A549 (cell line): ENCODE results near the gene GRID1. TPM values are rescaled to one million over a fixed set of nuclear protein-coding genes. Genes with fewer than 3 reads are reported as not detected.
"Not testable (repeated sequence)": the region's sequence is repeated elsewhere in the genome, so short reads cannot be mapped to it uniquely, and the experiment has no call there.

Experiments used
- ATAC-seq, 2 experiments: fragments of 200-7000 bp in 1 of 2; fragments of >200 bp in 1 of 2; cut with Nextera tagmentation in 1 of 2; cut with Tn5 transposase in 1 of 2; 3 replicates each; pipeline versions ENCODE4 v1.8.0 to v1.9.1; 2018 to 2020; ENCODE audit warnings: mild to moderate bottlenecking in 1 of 2, moderate library complexity in 1 of 2
- CTCF ChIA-PET: fragments of 300-600 bp; sonication (Branson Sonifier 250); formaldehyde crosslinking; extraction: SDS; loops from one replicate; lab custom pipeline; 2021; ENCODE audit warnings: antibody characterized with exemption, inconsistent platforms; lab: Yijun Ruan, JAX
- POLR2A ChIA-PET: fragments of 350-600 bp; formaldehyde crosslinking; extraction: SDS; loops from one replicate; lab custom pipeline; 2021; ENCODE audit warnings: antibody characterized with exemption, inconsistent platforms; lab: Yijun Ruan, JAX
- DNase-seq, 2 experiments: peaks; one replicate each; pipeline versions ENCODE4 v3.0.0 to v3.0.0-alpha.2; 2011 to 2016; ENCODE audit warnings: low read depth in 1 of 2, low spot score in 1 of 2
- FAIRE-seq: peaks from 2 replicates; lab custom pipeline; 2011; peaks lifted over from hg19 to GRCh38; lab: Jason Lieb, UNC
- H3K27ac ChIP-seq, 2 experiments: fragments of >200 bp; sonication (Bioruptor Twin); formaldehyde crosslinking; 3 replicates each; pipeline ENCODE4 v1.5.1; 2016 to 2017
- H3K4me1 ChIP-seq: fragments of >200 bp; sonication (Bioruptor Twin); formaldehyde crosslinking; 3 replicates; pipeline ENCODE4 v1.6.1; 2016
- H3K4me2 ChIP-seq: fragments of >200 bp; sonication (Bioruptor Twin); formaldehyde crosslinking; 3 replicates; pipeline ENCODE4 v1.6.1; 2016
- H3K4me3 ChIP-seq: fragments of >200 bp; sonication (Bioruptor Twin); formaldehyde crosslinking; 3 replicates; pipeline ENCODE4 v1.5.1; 2016
- H3K9me3 ChIP-seq: fragments of >200 bp; sonication (Bioruptor Twin); formaldehyde crosslinking; 3 replicates; pipeline ENCODE4 v1.6.1; 2016
- BHLHE40 ChIP-seq: IDR thresholded peaks from 2 replicates; pipeline ENCODE4 v1.6.1; 2012; ENCODE audit warnings: low read depth, low read length, inconsistent platforms
- CHD2 ChIP-seq: fragments of 150-350 bp; IDR thresholded peaks from 2 replicates; pipeline ENCODE4 v1.6.1; 2014; ENCODE audit warnings: low read length; ENCODE audit not compliant: partially characterized antibody
- CHD4 ChIP-seq: fragments of 200-600 bp; sonication (generic); IDR thresholded peaks from 2 replicates; pipeline ENCODE4 v1.6.1; 2016; ENCODE audit warnings: antibody characterized with exemption, mild to moderate bottlenecking, borderline replicate concordance
- CTCF ChIP-seq: fragments of >200 bp; sonication (Bioruptor Twin); formaldehyde crosslinking; IDR thresholded peaks from 3 replicates; pipeline ENCODE4 v1.5.1; 2016
- ESRRA ChIP-seq: fragments of 150-350 bp; IDR thresholded peaks from 2 replicates; pipeline ENCODE4 v1.6.1; 2014; ENCODE audit warnings: mild to moderate bottlenecking, low read length, borderline replicate concordance
- FOSB ChIP-seq: fragments of 250-450 bp; sonication (Bioruptor Pico); IDR thresholded peaks from 2 replicates; pipeline ENCODE4 v1.5.0; 2020; ENCODE audit warnings: mild to moderate bottlenecking, moderate library complexity
- FOSL2 ChIP-seq, 2 experiments: fragments of 450-650 bp in 1 of 2; fragments of >200 bp in 1 of 2; sonication (Bioruptor Twin) in 1 of 2; formaldehyde crosslinking; IDR thresholded peaks; 2 replicates each; pipeline versions ENCODE4 v1.5.0 to v1.6.1; 2016 to 2020; ENCODE audit warnings: mild to moderate bottlenecking in 1 of 2, moderate library complexity in 1 of 2
- GATA3 ChIP-seq: IDR thresholded peaks from 2 replicates; pipeline ENCODE4 v1.6.1; 2012; ENCODE audit warnings: borderline replicate concordance
- HEYL ChIP-seq: fragments of 250-450 bp; sonication (Bioruptor Pico); IDR thresholded peaks from 2 replicates; pipeline ENCODE4 v1.8.0; 2021; ENCODE audit warnings: mild to moderate bottlenecking, moderate library complexity
- HMGXB4 ChIP-seq: fragments of 250-450 bp; sonication (Bioruptor Pico); IDR thresholded peaks from 2 replicates; pipeline ENCODE4 v1.5.0; 2021; ENCODE audit warnings: mild to moderate bottlenecking, moderate library complexity, borderline replicate concordance
- HOXB5 ChIP-seq: fragments of 250-450 bp; sonication (Bioruptor Pico); IDR thresholded peaks from 2 replicates; pipeline ENCODE4 v1.5.0; 2020; ENCODE audit warnings: mild to moderate bottlenecking, moderate library complexity
- JUN ChIP-seq, 2 experiments: fragments of >200 bp; sonication (Bioruptor Twin); formaldehyde crosslinking; IDR thresholded peaks; 2 replicates in 1 of 2; 3 replicates in 1 of 2; pipeline ENCODE4 v1.6.1; 2016 to 2017
- KDM1A ChIP-seq: fragments of 200-600 bp; sonication (generic); IDR thresholded peaks from 2 replicates; pipeline ENCODE4 v1.6.1; 2016; ENCODE audit warnings: low read depth, mild to moderate bottlenecking
- KDM5A ChIP-seq: fragments of 200-600 bp; sonication (generic); IDR thresholded peaks from 2 replicates; pipeline ENCODE4 v1.6.1; 2016; ENCODE audit warnings: antibody characterized with exemption, mild to moderate bottlenecking
- NPAS2 ChIP-seq: fragments of 250-450 bp; sonication (Bioruptor Pico); IDR thresholded peaks from 2 replicates; pipeline ENCODE4 v1.8.0; 2022; ENCODE audit warnings: mild to moderate bottlenecking, moderate library complexity, borderline replicate concordance
- NR3C1 ChIP-seq: fragments of >200 bp; sonication (Bioruptor Twin); formaldehyde crosslinking; IDR thresholded peaks from 3 replicates; pipeline ENCODE4 v1.6.1; 2017
- PHF8 ChIP-seq: fragments of 200-600 bp; sonication (generic); IDR thresholded peaks from 2 replicates; pipeline ENCODE4 v1.6.1; 2016; ENCODE audit warnings: low read depth, mild to moderate bottlenecking, antibody characterized with exemption, moderate library complexity, borderline replicate concordance
- POLR2AphosphoS2 ChIP-seq: conservative IDR thresholded peaks from 2 replicates; pipeline ENCODE4 v1.6.1; 2012; ENCODE audit warnings: low read length, improper control_type of control experiment, inconsistent platforms
- RARB ChIP-seq: fragments of 250-450 bp; sonication (Bioruptor Pico); IDR thresholded peaks from 2 replicates; pipeline ENCODE4 v1.8.0; 2021; ENCODE audit warnings: mild to moderate bottlenecking, moderate library complexity
- RFX5 ChIP-seq: fragments of 450-650 bp; IDR thresholded peaks from 2 replicates; pipeline ENCODE4 v1.7.1; 2014; ENCODE audit warnings: antibody characterized with exemption, mild to moderate bottlenecking, moderate library complexity
- TP53 ChIP-seq: fragments of 250-450 bp; sonication (Bioruptor Pico); IDR thresholded peaks from 2 replicates; pipeline ENCODE4 v1.5.0; 2021; ENCODE audit warnings: mild to moderate bottlenecking, moderate library complexity
- ZNF302 ChIP-seq: fragments of 250-450 bp; sonication (Bioruptor Pico); IDR thresholded peaks from 2 replicates; pipeline ENCODE4 v1.9.0; 2021; ENCODE audit warnings: inconsistent platforms, mild to moderate bottlenecking, moderate library complexity
- WGBS: methylation state at CpG from one replicate; pipeline ENCODE4 v1.1.6; 2017; ENCODE audit errors: missing lambda C conversion rate; 5-methylcytosine and 5-hydroxymethylcytosine counted together
- polyA plus RNA-seq, 4 experiments: library from polyadenylated mRNA; depleted of rRNA in 3 of 4; stranded (reverse); fragments of >200 nt; fragmentation: RNase III in 1 of 4; extraction: RNeasy Plus Mini Kit Qiagen cat#74134 plus additional on column Dnase treatment in 1 of 4; gene quantifications; 2 replicates in 3 of 4; 3 replicates in 1 of 4; pipeline ENCODE4 v1.2.3, GENCODE V29; 2011 to 2017

Gene GRID1
- polyA plus RNA-seq, 2 of the 4 experiments (the other 2 are of a cell fraction), result 0.14 to 0.30 TPM

- no peak for FAIRE-seq
Measured at GRCh38 chr10:85848756-85849155, 517.8 kb downstream of the GRID1 start.

GRCh38 chr10:85847085-85847484 is 519.5 kb downstream of the GRID1 start:
- no peak for FAIRE-seq
- TF ChIP-seq POLR2AphosphoS2, result no peak
- POLR2A ChIA-PET, result interaction anchor here (0.6 kb wide), 1 partner anchor 1023 kb away, joined by 3 read pairs; no protein-coding TSS in a partner anchor
- CTCF ChIA-PET, result no interaction called here
- peaks cover 10% of the 10 kb centered on the region; the same call in 2 of the 3 replicates for H3K9me3 ChIP-seq
- DNase-seq, result no peak
- no peak overlapping the region for H3K4me2 ChIP-seq
- no peak for ATAC-seq
- no peaks in the 10 kb centered on the region for H3K4me1 ChIP-seq
- H3K27ac ChIP-seq, result no peak overlapping the region
- no peak overlapping the region for H3K4me3 ChIP-seq

More at GRCh38 chr10:85848756-85849155, 517.8 kb downstream of the GRID1 start:
- no peak for DNase-seq
- POLR2A ChIA-PET, result no interaction called here
- no peak for ATAC-seq
- H3K4me1 ChIP-seq, result no peaks in the 10 kb centered on the region
- H3K27ac ChIP-seq, result no peak overlapping the region
- peaks cover 10% of the 10 kb centered on the region; the same call in 2 of the 3 replicates for H3K9me3 ChIP-seq
- CTCF ChIA-PET, result interaction anchor here (1.1 kb wide), 1 partner anchor 12 kb away, joined by 3 read pairs; no protein-coding TSS in a partner anchor
- WGBS, result 30% methylated on average over 4 of the region's 4 CpGs
- H3K4me3 ChIP-seq, result no peak overlapping the region
- TF ChIP-seq NR3C1, result no peak
- no peak for TF ChIP-seq ZNF302 (CRISPR knock-in tag)
- TF ChIP-seq KDM5A, result no peak
- no peak overlapping the region for H3K4me2 ChIP-seq

- POLR2A ChIA-PET, H3K9me3 ChIP-seq, DNase-seq, FAIRE-seq, H3K4me3 ChIP-seq, H3K4me2 ChIP-seq, H3K27ac ChIP-seq, ATAC-seq, H3K4me1 ChIP-seq: not testable (repeated sequence)
- CTCF ChIA-PET, result interaction anchor here (1.0 kb wide), 1 partner anchor 98 kb away, joined by 3 read pairs; no protein-coding TSS in a partner anchor
Measured at GRCh38 chr10:85838660-85839059, 527.9 kb downstream of the GRID1 start.

- WGBS, result 13% methylated on average over 1 of the region's 1 CpG
- ATAC-seq (no peak), FAIRE-seq (no peak), DNase-seq (no peak)
- Histone ChIP-seq H3K4me3 (no peak overlapping the region), H3K4me2 (no peak overlapping the region), H3K4me1 (no peaks in the 10 kb centered on the region), H3K9me3 (peaks cover 7% of the 10 kb centered on the region; the same call in 1 of the 3 replicates), H3K27ac (no peak overlapping the region)
- CTCF ChIA-PET, result no interaction called here
- no peak for TF ChIP-seq TP53
- TF ChIP-seq CTCF, result no peak
- TF ChIP-seq HOXB5 (CRISPR knock-in tag), result no peak
- no peak for TF ChIP-seq ZNF302 (CRISPR knock-in tag)
- TF ChIP-seq HMGXB4 (CRISPR knock-in tag), result no peak
- no peak for TF ChIP-seq JUN (IDR thresholded peaks at IDR 0.05)
- no peak for TF ChIP-seq POLR2AphosphoS2
- no peak for TF ChIP-seq RARB (CRISPR knock-in tag)
- no peak for TF ChIP-seq GATA3
- no peak for TF ChIP-seq PHF8
- no peak for TF ChIP-seq CHD4
- TF ChIP-seq KDM1A, result no peak
- no peak for TF ChIP-seq HEYL (CRISPR knock-in tag)
- no peak for TF ChIP-seq ESRRA
- TF ChIP-seq RFX5, result no peak
- TF ChIP-seq FOSL2 (IDR thresholded peaks at IDR 0.05), result no peak
- no peak for TF ChIP-seq FOSL2 (CRISPR knock-in tag; IDR thresholded peaks at IDR 0.05)
- TF ChIP-seq FOSB (CRISPR knock-in tag), result no peak
- no peak for TF ChIP-seq NPAS2 (CRISPR knock-in tag)
- TF ChIP-seq CHD2, result no peak
- no peak for TF ChIP-seq BHLHE40
- POLR2A ChIA-PET, result no interaction called here
Measured at GRCh38 chr10:85832988-85833387, 533.6 kb downstream of the GRID1 start.
